C4-2B (cell line): ENCODE measurements around the gene INPP4A.

ENCODE experiments used
- H3K27ac ChIP-seq: fragments of 450-650 bp; 2 replicates; pipeline ENCODE4 v1.5.1; 2017
- ZFX ChIP-seq: fragments of 450-650 bp; IDR thresholded peaks from 2 replicates; pipeline ENCODE4 v1.6.1; 2017
- TF ChIP-seq, protein P1 (sequence below): fragments of 450-650 bp; conservative IDR thresholded peaks from 2 replicates; pipeline ENCODE4 v1.5.1; 2017; ENCODE audit warnings: mild to moderate bottlenecking

INPP4A gene

DNA sequence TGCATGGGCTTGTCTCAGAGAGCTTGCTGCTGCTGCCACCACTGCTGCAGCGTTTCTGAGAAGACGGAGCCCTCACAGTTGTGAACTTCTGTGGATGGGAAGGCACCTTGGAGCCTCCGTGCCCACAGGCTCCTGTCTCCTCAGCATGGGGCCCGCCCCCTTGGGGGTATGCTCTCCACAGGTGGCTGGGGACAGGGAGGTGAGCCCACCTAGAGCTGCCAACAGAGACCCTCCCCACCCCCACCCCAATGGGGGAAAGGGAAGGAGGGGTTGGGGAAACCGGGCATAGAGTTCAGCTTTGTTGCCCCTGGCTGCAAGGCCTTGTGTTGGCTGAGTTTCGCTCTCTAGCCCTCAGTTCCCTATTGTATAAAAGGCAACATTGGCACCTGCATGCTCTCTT lies 76.1 kb downstream of the INPP4A start:
- H3K27ac ChIP-seq = no peak overlapping the region
- TF ChIP-seq, protein P1, sequence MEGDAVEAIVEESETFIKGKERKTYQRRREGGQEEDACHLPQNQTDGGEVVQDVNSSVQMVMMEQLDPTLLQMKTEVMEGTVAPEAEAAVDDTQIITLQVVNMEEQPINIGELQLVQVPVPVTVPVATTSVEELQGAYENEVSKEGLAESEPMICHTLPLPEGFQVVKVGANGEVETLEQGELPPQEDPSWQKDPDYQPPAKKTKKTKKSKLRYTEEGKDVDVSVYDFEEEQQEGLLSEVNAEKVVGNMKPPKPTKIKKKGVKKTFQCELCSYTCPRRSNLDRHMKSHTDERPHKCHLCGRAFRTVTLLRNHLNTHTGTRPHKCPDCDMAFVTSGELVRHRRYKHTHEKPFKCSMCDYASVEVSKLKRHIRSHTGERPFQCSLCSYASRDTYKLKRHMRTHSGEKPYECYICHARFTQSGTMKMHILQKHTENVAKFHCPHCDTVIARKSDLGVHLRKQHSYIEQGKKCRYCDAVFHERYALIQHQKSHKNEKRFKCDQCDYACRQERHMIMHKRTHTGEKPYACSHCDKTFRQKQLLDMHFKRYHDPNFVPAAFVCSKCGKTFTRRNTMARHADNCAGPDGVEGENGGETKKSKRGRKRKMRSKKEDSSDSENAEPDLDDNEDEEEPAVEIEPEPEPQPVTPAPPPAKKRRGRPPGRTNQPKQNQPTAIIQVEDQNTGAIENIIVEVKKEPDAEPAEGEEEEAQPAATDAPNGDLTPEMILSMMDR = no peak
- no peak for TF ChIP-seq ZFX

GRCh38 chr2:98521266-98521665 lies 76.6 kb downstream of the INPP4A start:
- TF ChIP-seq ZFX = no peak
- TF ChIP-seq, protein P1 = no peak
- no peak overlapping the region for H3K27ac ChIP-seq

DNA sequence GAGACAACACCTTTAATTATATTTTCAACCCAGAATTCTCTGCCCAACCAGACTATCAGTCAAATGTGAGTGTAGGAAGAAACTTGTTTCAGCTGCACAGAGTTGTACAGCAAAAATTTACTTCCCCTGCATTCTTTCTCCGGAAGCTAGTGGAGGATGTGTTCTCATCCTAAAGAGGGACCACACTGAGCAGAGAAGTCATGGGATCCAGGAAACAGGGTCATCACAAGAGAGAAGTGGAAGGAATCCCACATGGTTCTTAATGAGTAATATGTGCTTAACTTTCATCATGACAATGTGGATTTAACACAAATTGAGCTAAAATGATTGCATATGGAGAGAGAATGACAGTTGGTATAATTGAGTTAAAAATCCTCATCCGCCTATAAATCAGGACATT lies 78.2 kb downstream of the INPP4A start:
- no peak overlapping the region for H3K27ac ChIP-seq
- TF ChIP-seq ZFX = no peak
- TF ChIP-seq, protein P1 = no peak

DNA sequence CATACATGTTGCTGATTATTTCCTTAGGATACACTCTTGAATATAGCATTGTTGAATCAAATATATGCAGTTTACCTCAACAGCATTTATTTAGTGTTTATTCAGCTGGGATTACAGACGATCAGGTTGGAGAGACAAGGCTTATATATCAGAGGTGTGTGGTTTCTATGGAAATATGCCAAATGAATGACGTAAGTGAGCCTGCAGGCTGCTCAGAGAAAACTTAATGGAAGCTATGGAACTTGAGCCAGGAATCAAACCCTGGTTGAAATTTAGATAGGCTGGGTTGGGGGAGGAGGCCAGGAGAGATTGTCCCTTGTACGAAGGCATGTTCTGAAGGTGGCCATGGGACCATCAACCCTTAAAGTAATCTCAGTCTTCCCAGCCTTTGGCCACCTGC lies 79.5 kb downstream of the INPP4A start:
- TF ChIP-seq, protein P1 = no peak
- no peak overlapping the region for H3K27ac ChIP-seq

- no peak for TF ChIP-seq ZFX
- TF ChIP-seq, protein P1 = no peak
- no peak overlapping the region for H3K27ac ChIP-seq
Observed at GRCh38 chr2:98528349-98528748, 83.7 kb downstream of the INPP4A start.

DNA sequence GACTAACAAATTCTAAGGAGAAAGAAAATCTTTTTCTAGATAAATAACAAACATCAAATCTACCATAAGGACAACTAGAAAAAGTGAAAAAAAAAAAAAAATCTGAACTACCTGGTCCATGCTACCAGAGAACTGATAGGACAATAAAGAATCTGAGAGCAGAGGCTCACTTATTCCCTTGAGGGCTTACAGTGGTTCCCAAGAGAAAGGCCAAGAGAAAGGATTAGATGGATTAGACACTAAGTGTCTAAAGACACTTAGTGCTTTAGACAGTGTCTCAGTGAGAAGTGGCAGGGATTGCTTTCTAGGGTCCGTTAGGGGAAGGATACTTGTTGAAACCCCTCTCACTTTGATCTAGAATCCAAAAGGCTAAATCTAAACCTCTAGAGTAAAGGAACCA lies 85.5 kb downstream of the INPP4A start:
- H3K27ac ChIP-seq = no peak overlapping the region
- no peak for TF ChIP-seq ZFX
- TF ChIP-seq, protein P1 = no peak

DNA sequence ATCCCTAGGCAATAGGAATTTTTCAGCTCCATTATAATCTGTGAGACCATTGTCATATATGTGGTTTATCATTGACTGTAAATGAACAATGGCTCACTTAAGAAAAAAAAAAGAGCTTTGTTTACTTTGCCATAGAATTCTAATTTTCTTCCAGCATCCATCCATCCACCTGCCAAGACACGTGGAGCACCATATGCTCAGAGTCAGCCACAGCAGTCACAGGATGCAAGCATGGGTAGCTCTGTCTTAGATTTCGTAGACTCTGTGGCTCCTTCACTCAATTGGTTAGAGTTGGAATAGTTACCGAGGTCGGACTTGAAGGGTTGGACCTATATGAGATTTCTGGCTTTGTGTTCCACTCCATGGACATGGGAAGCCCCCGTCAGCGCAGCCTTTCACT lies 88.1 kb downstream of the INPP4A start:
- no peak for TF ChIP-seq ZFX
- TF ChIP-seq, protein P1 = no peak
- H3K27ac ChIP-seq = no peak overlapping the region

DNA sequence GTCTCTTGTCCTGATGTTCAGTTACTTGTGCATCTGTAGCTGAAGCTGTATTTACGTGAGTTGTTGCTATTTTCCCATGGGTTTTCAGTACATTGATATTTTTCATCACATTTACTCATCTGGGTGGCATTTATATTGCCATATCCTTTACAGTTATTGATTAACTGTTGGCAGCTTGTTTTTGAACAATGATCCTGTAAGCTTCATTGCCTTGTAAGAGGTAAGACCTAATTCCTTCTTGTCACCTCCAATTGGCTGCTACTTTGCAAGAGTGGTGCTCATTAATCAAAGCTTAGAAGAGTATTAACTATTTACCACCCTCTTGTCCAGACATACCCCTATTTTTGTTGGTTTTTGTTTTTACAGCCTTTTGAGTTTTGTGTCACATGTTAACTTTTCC lies 88.9 kb downstream of the INPP4A start:
- no peak overlapping the region for H3K27ac ChIP-seq
- TF ChIP-seq, protein P1 = no peak
- no peak for TF ChIP-seq ZFX
